Gastroesophageal sphincter (tissue), 4 donors: ENCODE results near the gene FAM78B. TPM values are rescaled to one million over a fixed set of nuclear protein-coding genes. Genes with fewer than 3 reads are reported as not detected.

Experiments
- ATAC-seq: fragments of 150-250 bp; one replicate; pipeline ENCODE4 v1.9.1; 2016; ENCODE audit warnings: mild to moderate bottlenecking, moderate library complexity
- H3K27ac ChIP-seq, 4 donors: fragments of 200-600 bp; sonication (generic) in 3 of 4; 1 replicate in 3 of 4; 2 replicates in 1 of 4; pipeline ENCODE4 v1.5.1; 2016 to 2019
- H3K27me3 ChIP-seq: fragments of 200-600 bp; sonication (generic); one replicate; pipeline ENCODE4 v1.5.1; 2019
- H3K36me3 ChIP-seq, 2 donors: fragments of 200-600 bp; sonication (generic); one replicate each; pipeline ENCODE4 v1.5.1; 2019; ENCODE audit warnings: control low read depth in 1 of 2
- H3K4me1 ChIP-seq, 3 donors: fragments of 200-600 bp; sonication (generic); 1 replicate in 2 of 3; 2 replicates in 1 of 3; pipeline ENCODE4 v1.5.1; 2016 to 2019; ENCODE audit warnings: control low read depth in 2 of 3
- H3K4me3 ChIP-seq, 2 donors: fragments of 200-600 bp; sonication (generic); one replicate each; pipeline ENCODE4 v1.5.1; 2019; ENCODE audit warnings: mild to moderate bottlenecking in 1 of 2, moderate library complexity in 1 of 2
- H3K9me3 ChIP-seq, 3 donors: fragments of 200-600 bp; sonication (generic); one replicate each; pipeline ENCODE4 v1.5.1; 2017 to 2019; ENCODE audit warnings: control low read depth in 2 of 3
- EP300 ChIP-seq: sonication (generic); formaldehyde crosslinking; IDR thresholded peaks from one replicate; pipeline ENCODE4 v1.6.1; 2017; ENCODE audit warnings: antibody characterized with exemption, mild to moderate bottlenecking
- POLR2A ChIP-seq, 2 donors: fragments of 450-650 bp; IDR thresholded peaks; one replicate each; pipeline ENCODE4 v1.6.1; 2017; ENCODE audit warnings: antibody characterized with exemption in 2 of 2, mild to moderate bottlenecking in 2 of 2, moderate library complexity in 1 of 2
- POLR2AphosphoS5 ChIP-seq: sonication (generic); formaldehyde crosslinking; IDR thresholded peaks from one replicate; pipeline ENCODE4 v1.6.1; 2017; ENCODE audit warnings: antibody characterized with exemption
- WGBS, 2 donors: methylation state at CpG; one replicate each; pipeline ENCODE4 v1.1.5; 2018; ENCODE audit warnings: low coverage in 1 of 2; 5-methylcytosine and 5-hydroxymethylcytosine counted together
- total RNA-seq, 4 donors: library from RNA; depleted of rRNA; stranded (reverse); fragments of >200 nt; gene quantifications; one replicate each; pipeline ENCODE4 v1.1.0, GENCODE V29; 2016
- TF ChIP-seq, protein P1 (sequence below), 4 experiments: fragments of 200-600 bp in 2 of 4; fragments of 450-650 bp in 2 of 4; sonication (generic) in 1 of 4; IDR thresholded peaks; one replicate each; pipeline ENCODE4 v1.5.1; 2017 to 2019; ENCODE audit warnings: antibody characterized with exemption in 4 of 4, mild to moderate bottlenecking in 2 of 4, moderate library complexity in 2 of 4

FAM78B gene
- total RNA-seq, 4 donors from 2014 or later: 0.82 to 2.1 (median 1.2) TPM

DNA sequence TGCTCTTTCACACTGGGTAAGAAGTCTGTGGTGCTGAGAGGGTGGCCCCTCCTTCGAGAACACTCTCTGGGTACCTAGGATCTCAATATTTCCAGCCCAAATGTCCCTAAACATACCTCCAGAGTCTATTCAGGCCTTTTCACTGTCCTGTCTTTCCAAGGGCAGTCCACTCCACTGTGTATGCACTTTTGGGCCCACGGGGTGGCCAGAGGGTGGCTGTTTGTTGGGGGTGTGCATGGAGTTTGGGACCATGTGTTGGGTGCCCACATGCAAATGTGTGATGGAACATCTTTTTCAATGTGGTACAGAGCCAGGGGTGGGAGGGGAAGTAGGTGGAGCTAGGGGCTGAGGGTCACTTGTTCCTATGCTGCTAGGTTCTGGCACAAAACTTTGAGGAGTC, 87.5 kb downstream of the FAM78B start:
- Histone ChIP-seq H3K36me3 (no peaks in the 10 kb centered on the region), H3K27ac (no peak overlapping the region), H3K4me3 (no peak overlapping the region), H3K27me3 (no peaks in the 10 kb centered on the region), H3K9me3 (no peaks in the 10 kb centered on the region), H3K4me1 (peaks cover 0 to 13% (median 4%) of the 10 kb centered on the region in 3 donors)
- TF ChIP-seq POLR2AphosphoS5: no peak
- TF ChIP-seq POLR2A (IDR thresholded peaks at IDR 0.05): no peak
- TF ChIP-seq, protein P1, sequence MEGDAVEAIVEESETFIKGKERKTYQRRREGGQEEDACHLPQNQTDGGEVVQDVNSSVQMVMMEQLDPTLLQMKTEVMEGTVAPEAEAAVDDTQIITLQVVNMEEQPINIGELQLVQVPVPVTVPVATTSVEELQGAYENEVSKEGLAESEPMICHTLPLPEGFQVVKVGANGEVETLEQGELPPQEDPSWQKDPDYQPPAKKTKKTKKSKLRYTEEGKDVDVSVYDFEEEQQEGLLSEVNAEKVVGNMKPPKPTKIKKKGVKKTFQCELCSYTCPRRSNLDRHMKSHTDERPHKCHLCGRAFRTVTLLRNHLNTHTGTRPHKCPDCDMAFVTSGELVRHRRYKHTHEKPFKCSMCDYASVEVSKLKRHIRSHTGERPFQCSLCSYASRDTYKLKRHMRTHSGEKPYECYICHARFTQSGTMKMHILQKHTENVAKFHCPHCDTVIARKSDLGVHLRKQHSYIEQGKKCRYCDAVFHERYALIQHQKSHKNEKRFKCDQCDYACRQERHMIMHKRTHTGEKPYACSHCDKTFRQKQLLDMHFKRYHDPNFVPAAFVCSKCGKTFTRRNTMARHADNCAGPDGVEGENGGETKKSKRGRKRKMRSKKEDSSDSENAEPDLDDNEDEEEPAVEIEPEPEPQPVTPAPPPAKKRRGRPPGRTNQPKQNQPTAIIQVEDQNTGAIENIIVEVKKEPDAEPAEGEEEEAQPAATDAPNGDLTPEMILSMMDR (IDR thresholded peaks at IDR 0.05): no peak
- no peak for TF ChIP-seq EP300
- 83 to 94% methylated on average over 2 of the region's 2 CpGs for WGBS, 2 donors
- no peak for ATAC-seq

- 44 to 53% methylated on average over 3 of the region's 3 CpGs for WGBS, 2 donors
- Histone ChIP-seq H3K27me3 (no peaks in the 10 kb centered on the region), H3K27ac (no peak overlapping the region), H3K4me1 (no peaks in the 10 kb centered on the region), H3K9me3 (no peaks in the 10 kb centered on the region), H3K36me3 (peaks cover 0 to 4% of the 10 kb centered on the region in 2 donors), H3K4me3 (no peak overlapping the region)
- TF ChIP-seq POLR2AphosphoS5 (no peak), POLR2A (IDR thresholded peaks at IDR 0.05) (no peak), EP300 (no peak)
- TF ChIP-seq, protein P1 (IDR thresholded peaks at IDR 0.05): no peak
- no peak for ATAC-seq
Observed at GRCh38 chr1:166073489-166073888, 93.3 kb downstream of the FAM78B start.

GRCh38 chr1:166069390-166069789, 97.4 kb downstream of the FAM78B start:
- H3K9me3 ChIP-seq: no peaks in the 10 kb centered on the region
- TF ChIP-seq POLR2AphosphoS5 (no peak), EP300 (no peak), POLR2A (IDR thresholded peaks at IDR 0.05) (no peak)
- TF ChIP-seq, protein P1 (IDR thresholded peaks at IDR 0.05): no peak
- no peaks in the 10 kb centered on the region for H3K4me1 ChIP-seq
- ATAC-seq: no peak
- no peak overlapping the region for H3K27ac ChIP-seq
- no peak overlapping the region for H3K4me3 ChIP-seq
- 31 to 41% methylated on average over 2 of the region's 2 CpGs for WGBS, 2 donors
- peaks cover 0 to 4% of the 10 kb centered on the region in 2 donors for H3K36me3 ChIP-seq
- H3K27me3 ChIP-seq: no peaks in the 10 kb centered on the region

DNA sequence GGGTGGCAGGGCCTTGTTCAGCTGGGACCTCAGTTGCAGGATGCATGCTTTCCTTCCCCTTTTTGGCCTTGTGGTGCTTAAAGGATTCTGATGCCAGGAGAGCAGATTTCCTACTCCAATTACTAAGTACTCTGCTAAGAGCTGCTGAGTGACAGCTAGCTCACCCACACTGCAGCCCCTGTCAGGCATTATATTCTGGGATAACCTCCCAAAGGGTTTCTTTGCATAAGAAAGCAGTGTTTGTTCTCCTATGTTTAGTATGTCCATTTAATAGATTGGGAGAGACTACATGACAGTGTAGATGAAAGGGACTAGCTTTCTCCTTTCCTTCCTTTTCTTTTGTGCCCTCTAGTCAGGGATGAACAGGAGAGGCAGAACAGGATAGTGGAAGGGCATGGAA, 100.7 kb downstream of the FAM78B start:
- Histone ChIP-seq H3K27me3 (no peaks in the 10 kb centered on the region), H3K4me3 (no peak overlapping the region), H3K36me3 (peaks cover 0 to 4% of the 10 kb centered on the region in 2 donors), H3K9me3 (no peaks in the 10 kb centered on the region), H3K4me1 (peaks cover 0 to 5% (median 0%) of the 10 kb centered on the region in 3 donors), H3K27ac (no peak overlapping the region)
- TF ChIP-seq EP300: no peak
- TF ChIP-seq, protein P1 (IDR thresholded peaks at IDR 0.05): no peak
- TF ChIP-seq POLR2A (IDR thresholded peaks at IDR 0.05): no peak
- TF ChIP-seq POLR2AphosphoS5: no peak
- ATAC-seq: no peak

DNA sequence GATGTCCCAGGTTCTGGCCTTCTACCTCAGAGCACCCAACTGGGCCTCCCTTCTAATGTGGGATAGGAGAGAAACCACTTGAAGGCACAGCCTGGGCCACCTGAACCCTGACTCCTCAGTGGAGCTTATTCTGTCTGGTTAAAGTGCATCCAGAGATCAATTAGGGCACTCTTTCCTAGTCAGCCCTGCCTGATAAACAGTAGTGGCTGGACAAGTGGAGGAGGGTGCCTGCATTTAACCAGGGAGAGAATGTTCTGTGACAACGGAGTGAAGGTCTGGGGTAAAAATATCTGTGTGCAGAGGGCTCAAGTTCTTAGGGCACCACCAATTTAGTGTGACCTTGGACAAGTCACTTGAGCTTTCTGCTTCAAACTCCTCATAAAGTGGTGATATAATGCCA, 101.8 kb downstream of the FAM78B start:
- Histone ChIP-seq H3K36me3 (no peaks in the 10 kb centered on the region), H3K4me1 (peaks cover 0 to 5% (median 0%) of the 10 kb centered on the region in 3 donors), H3K27me3 (no peaks in the 10 kb centered on the region), H3K9me3 (no peaks in the 10 kb centered on the region), H3K27ac (no peak overlapping the region), H3K4me3 (no peak overlapping the region)
- TF ChIP-seq, protein P1 (IDR thresholded peaks at IDR 0.05): no peak
- no peak for TF ChIP-seq POLR2AphosphoS5
- no peak for TF ChIP-seq POLR2A (IDR thresholded peaks at IDR 0.05)
- no peak for TF ChIP-seq EP300
- no peak for ATAC-seq
- WGBS, 2 donors: 83 to 86% methylated on average over 1 of the region's 1 CpG
